ENCODE measurements around the gene ZMYND10.
"Not testable (repeated sequence)": the region's sequence is repeated elsewhere in the genome, so short reads cannot be mapped to it uniquely, and the experiment has no call there.

The ZMYND10 gene

DNA sequence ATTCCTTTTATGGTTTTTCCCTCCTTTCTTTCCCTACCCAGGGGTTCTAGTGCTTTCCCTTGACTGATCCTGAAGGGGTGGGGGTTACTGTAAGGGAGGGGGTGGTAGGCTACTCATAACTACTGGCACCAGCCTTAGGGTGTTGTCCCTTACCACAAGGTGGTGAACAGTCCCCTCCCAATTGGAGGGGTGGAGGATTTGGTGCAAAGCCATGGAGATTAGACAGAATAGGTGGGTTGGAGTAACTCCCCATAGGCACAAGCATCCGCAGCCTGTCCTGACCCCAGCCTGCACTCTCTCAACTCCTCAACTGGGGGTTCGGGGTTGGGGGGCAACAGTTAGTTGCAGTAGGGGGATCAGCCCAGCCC lies 20.4 kb downstream of the ZMYND10 start:
- no peak for DNase-seq (ENCODE audit: low spot score)

DNA sequence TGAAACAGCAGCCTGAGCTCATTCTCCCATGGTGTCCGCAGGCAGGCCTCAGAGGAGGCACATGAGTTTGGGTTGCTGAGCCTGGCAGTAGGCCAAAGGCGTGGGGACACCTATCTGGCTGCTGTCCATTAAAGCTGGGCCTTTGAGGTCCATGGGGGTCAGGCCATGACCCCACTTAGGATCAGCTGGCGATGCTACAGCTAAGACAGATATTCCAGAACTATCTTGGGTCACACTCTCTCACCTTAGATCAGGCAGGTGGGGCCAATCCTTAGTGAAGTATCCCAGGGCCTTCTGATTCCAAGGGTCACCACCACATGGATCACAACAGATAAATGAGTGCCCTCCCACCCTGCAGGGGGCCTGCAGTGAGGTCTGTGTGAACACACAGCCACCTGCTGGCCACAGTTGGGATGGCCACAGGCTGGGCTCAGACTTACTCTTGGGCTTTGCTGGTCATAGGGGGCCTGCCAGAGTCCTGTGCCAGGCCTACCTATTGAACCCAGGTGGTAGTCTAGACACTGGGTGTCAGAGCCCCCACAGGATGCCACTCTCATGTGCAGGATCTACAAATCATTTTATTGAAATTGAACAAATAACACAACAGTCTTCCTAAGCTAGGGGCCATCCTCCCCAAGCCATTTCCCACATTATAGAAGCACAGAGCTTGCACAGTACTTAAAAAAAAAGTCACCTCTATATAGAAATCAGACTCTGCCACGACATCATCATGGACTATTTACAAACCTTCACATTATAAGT lies 21.0 kb downstream of the ZMYND10 start:
- DNase-seq (ENCODE audit: low spot score): peak; percentile 82

GRCh38 chr3:50323614-50324199 lies 21.8 kb downstream of the ZMYND10 start:
- no peak for DNase-seq (ENCODE audit: low spot score)

DNA sequence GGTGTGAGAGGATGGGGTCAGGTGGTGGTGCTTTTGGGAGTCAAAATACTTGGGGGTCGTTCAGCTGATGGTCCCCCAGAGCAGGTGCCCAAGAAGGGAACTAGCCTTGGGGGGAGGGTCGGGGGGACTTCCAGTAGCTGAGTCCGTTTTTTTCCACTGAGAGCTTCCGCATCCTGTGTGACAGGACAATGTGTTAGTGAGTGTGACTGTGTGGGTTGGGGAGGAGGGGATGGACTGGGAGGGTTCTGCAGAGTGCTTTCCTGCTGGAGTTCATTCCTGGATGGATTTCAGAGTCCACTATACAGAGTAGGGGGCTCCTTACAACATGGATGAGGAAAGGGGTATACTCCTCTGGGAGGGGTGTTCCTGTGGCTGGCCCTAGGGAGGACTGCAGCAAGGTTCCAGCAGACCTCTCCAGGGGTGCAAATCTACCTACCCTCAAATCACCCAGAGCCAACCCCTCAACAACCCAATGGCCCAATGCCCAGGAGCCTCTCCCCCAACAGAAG lies 22.4 kb downstream of the ZMYND10 start:
- no peak for DNase-seq (ENCODE audit: low spot score)

DNA sequence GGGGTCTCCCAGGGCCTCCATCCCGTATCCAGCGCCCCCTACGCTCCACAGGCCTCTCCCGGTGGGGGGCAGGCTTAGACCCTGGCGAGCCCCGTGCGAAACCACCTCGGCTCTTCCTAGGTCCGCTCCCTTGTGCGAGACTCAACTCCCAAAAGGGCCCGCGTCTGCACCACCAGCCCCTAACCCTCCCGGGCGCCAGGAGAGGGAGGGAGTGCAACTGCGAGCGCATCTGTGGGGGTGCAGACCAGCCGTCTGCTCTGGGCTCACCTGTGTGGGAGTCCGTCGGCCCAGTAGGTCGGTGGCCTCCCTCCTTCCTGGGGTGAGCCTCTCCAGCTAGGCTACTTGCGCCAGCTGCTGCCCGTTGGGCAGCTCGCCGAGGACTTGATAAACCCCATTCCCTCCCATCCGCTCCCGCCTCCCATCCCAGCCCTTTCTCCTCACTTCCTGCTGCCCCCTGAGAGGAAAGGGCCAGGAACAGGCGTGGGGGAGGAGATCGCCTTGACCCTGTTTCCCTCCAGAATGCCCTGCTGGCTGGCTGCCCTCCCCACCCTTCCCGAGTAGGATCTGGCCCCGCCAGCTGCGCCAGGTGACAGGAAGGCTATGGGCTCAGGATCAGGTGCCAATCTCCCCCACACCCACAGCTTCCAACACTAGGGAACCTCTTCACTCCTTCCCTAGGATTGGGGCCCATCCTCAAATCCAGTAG lies 23.0 kb downstream of the ZMYND10 start, which contains the start of gene HYAL2:
Gene HYAL2, minus strand, starts transcription at position 360 of the 706 bp plus-strand sequence. CDS start 2,256 bp downstream, outside the sequence.
- no peak for DNase-seq (ENCODE audit: low spot score)

GRCh38 chr3:50322115-50322385 lies 23.5 kb downstream of the ZMYND10 start:
- no peak for DNase-seq (ENCODE audit: low spot score)

- peak; percentile 94 for DNase-seq (ENCODE audit: low spot score)
Measured at GRCh38 chr3:50321336-50322114, 24.0 kb downstream of the ZMYND10 start.

DNA sequence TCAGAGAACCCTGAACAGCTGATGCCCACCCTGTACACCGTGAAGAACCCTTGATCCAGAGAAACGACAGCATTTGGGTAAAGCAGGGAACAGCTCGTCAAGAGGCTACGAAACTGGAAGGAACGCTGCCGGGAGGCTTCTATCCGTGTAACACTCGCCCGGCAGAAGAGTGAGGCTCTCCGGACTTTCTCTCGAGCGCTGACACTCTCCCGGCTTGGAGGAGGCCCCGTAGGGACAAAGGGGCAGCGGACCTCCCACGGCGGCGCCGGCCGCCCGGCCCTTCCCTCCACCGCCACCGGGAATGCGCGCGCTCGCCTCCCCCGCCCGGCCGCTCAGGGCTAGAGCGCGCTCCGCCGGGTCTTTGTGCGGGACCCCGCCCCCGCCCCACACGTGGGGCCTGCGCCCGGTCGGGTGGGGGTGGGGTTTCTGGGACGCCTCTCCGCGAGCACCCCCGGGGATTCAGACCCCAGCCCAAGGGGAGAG lies 24.6 kb downstream of the ZMYND10 start:
- DNase-seq (ENCODE audit: low spot score): peak; percentile 92

- DNase-seq (ENCODE audit: low spot score): no peak
Measured at GRCh38 chr3:50319894-50320625, 25.5 kb downstream of the ZMYND10 start.

- DNase-seq (ENCODE audit: low spot score): no peak
Measured at GRCh38 chr3:50319181-50319893, 26.2 kb downstream of the ZMYND10 start.

GRCh38 chr3:50318615-50319014 lies 26.9 kb downstream of the ZMYND10 start:
- no peak for DNase-seq (ENCODE audit: low spot score)

- DNase-seq (ENCODE audit: low spot score): no peak
Measured at GRCh38 chr3:50318163-50318562, 27.4 kb downstream of the ZMYND10 start.

GRCh38 chr3:50317300-50317699 lies 28.2 kb downstream of the ZMYND10 start:
- no peak for DNase-seq (ENCODE audit: low spot score)

DNA sequence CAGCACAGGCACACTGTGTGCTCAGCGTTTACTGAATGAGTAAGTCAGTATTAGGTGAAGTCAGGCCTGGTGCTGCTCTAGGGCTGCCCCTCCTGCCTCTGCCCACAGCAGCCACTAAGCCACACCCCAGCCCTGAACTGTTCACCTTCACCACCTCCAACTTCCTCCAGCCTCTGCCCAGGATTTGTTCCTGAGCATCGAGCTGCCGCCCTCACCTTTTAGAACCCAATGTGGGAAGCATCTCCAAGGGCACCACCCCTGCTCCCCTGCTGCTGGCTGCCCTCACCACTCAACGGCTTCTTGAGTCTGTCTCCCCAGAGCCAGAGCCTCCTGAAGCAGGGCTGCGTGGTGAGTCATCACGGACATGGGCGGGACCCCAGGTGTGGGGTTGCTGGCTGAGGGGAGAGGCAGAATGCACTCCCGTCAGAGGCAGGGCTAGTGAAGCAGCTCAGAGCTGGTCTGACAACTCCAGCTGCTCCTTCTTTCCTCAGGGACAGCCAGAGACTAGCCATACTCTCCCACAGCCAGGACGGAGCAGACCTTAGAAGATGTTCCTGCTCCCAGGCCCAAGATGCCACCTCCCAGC lies 28.8 kb downstream of the ZMYND10 start:
- DNase-seq (ENCODE audit: low spot score): no peak

DNA sequence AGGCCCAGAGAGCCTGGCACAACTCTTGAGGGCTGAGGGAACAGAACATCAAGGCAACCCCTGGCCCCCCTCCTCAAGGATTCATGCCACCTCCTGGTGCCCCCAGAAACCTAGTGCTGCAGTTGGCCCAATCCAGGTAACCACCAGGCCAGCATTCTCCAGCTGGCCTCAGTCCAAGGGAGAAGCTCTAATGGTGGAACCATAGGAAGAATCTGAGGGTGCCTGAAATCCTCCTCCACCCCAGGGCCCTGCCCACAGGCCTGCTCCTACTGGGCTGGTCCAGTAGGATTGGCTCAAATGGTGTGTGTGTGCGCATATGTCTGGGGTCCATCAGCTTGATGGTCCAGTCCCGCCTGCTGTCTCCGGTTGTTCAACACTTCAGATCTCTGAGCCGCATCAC lies 30.7 kb downstream of the ZMYND10 start:
- no peak for DNase-seq (ENCODE audit: low spot score)

GRCh38 chr3:50314342-50314741 lies 31.2 kb downstream of the ZMYND10 start:
- DNase-seq (ENCODE audit: low spot score): no peak

DNA sequence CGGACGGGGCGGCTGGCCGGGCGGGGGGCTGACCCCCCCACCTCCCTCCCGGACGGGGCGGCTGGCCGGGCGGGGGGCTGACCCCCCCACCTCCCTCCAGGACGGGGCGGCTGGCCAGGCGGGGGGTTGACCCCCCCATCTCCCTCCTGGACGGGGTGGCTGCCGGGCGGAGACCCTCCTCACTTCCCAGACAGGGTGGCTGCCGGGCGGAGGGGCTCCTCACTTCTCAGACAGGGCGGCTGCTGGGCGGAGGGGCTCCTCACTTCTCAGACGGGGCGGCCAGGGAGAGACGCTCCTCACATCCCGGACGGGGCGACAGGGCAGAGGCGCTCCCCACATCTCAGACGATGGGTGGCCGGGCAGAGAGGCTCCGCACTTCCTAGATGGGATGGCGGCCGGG lies 33.5 kb downstream of the ZMYND10 start:
- DNase-seq (ENCODE audit: low spot score): not testable (repeated sequence)

GRCh38 chr3:50304601-50305000 lies 40.9 kb downstream of the ZMYND10 start:
- no peak for DNase-seq (ENCODE audit: low spot score)

DNA sequence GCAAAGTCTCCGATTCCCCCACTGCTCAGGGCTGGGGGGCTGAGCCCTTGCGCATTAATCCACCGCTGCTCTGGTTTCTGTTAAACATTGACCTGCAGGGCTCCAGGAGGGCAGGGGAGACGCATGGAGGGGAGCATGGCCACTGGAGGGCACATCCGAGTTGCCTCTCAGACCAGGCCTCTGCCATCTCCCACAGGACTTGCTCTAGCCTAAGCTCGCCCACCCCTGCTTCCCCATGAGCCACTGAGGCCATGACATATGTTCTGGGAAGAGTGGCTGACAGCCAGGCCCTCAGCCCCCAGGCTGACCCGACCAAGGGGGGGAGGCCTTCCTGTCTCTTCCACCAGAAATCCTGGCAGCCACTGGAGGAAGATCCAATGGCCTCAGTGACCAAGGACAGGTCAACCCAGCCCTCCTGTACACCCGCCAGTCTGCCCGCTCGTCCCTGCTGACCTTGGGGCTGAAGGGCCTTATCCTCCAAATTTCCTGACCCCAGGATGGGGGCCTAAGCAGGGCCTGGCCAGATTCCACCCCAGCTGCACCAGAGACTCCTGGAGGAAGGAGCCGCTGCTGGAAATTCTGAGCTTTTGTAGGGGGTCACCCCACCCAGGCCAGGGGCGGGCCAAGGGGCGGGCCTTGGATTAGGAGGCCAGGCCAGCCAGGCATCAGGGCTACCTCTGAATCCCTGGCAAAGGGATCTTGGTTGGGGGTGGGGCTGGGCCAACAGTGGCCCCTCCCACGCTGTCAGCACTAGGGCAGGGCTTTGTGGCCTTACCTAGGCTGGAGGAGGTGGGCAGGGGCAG lies 42.3 kb downstream of the ZMYND10 start, which contains the start of gene HYAL1:
Gene HYAL1, minus strand, starts transcription at position 562 of the 803 bp plus-strand sequence. CDS start 618 bp downstream, outside the sequence.
- DNase-seq (ENCODE audit: low spot score): no peak
